OCI-LY1 (cell line): ENCODE results near the gene CLEC1A.

Experiments used
- H2AFZ ChIP-seq: fragments of 200-600 bp; sonication (generic), shearing (Covaris generic); 2 replicates; pipeline ENCODE4 v1.6.0; 2014; ENCODE audit warnings: antibody characterized with exemption, mild to moderate bottlenecking, low read length
- H3F3A ChIP-seq: fragments of 200-600 bp; sonication (generic), shearing (Covaris generic); 2 replicates; pipeline ENCODE4 v1.6.0; 2014; ENCODE audit warnings: mild to moderate bottlenecking, antibody characterized with exemption, low read length, moderate library complexity; ENCODE audit not compliant: insufficient read depth
- H3K27ac ChIP-seq: fragments of 200-600 bp; sonication (generic); 2 replicates; pipeline ENCODE4 v1.5.1; 2014; ENCODE audit warnings: low read length, mixed run types, mild to moderate bottlenecking, low read depth; ENCODE audit not compliant: poor library complexity, severe bottlenecking
- H3K27me3 ChIP-seq: fragments of 200-600 bp; sonication (generic); 2 replicates; pipeline ENCODE4 v1.6.0; 2014; ENCODE audit warnings: antibody characterized with exemption, mild to moderate bottlenecking, low read length, moderate library complexity; ENCODE audit not compliant: insufficient read depth
- H3K36me3 ChIP-seq: fragments of 200-600 bp; sonication (generic); 2 replicates; pipeline ENCODE4 v1.6.1; 2014; ENCODE audit warnings: mild to moderate bottlenecking, antibody characterized with exemption, low read length, moderate library complexity, mixed read lengths; ENCODE audit not compliant: insufficient read depth
- H3K4me1 ChIP-seq: fragments of 200-600 bp; sonication (generic); 2 replicates; pipeline ENCODE4 v1.5.1; 2014; ENCODE audit warnings: mild to moderate bottlenecking, low read length, moderate library complexity; ENCODE audit not compliant: insufficient read depth, severe bottlenecking
- H3K4me2 ChIP-seq: fragments of 200-600 bp; sonication (generic), shearing (Covaris generic); 2 replicates; pipeline ENCODE4 v1.6.1; 2014; ENCODE audit warnings: low read length
- H3K4me3 ChIP-seq: fragments of 200-600 bp; sonication (generic); 2 replicates; pipeline ENCODE4 v1.5.1; 2014; ENCODE audit warnings: low read length, low read depth, mild to moderate bottlenecking, mixed read lengths; ENCODE audit not compliant: poor library complexity, severe bottlenecking
- H3K79me2 ChIP-seq: fragments of 200-600 bp; shearing (Covaris generic); 2 replicates; pipeline ENCODE4 v1.6.1; 2016; ENCODE audit warnings: mixed run types, low read length, mixed read lengths; ENCODE audit not compliant: insufficient read depth
- H3K9ac ChIP-seq: fragments of 200-600 bp; sonication (generic), shearing (Covaris generic); 2 replicates; pipeline ENCODE4 v1.6.1; 2014; ENCODE audit warnings: mild to moderate bottlenecking, low read length, mixed read lengths
- H3K9me2 ChIP-seq: fragments of 200-600 bp; sonication (generic), shearing (Covaris generic); 2 replicates; pipeline ENCODE4 v1.6.1; 2014; ENCODE audit warnings: low read depth, mild to moderate bottlenecking, low read length, mixed read lengths
- H3K9me3 ChIP-seq: fragments of 200-600 bp; shearing (Covaris generic); 2 replicates; pipeline ENCODE4 v1.6.1; 2014; ENCODE audit warnings: low read length, mixed read lengths
- H4K20me1 ChIP-seq: fragments of 200-600 bp; sonication (generic), shearing (Covaris generic); 2 replicates; pipeline ENCODE4 v1.6.0; 2016; ENCODE audit warnings: mild to moderate bottlenecking, low read length; ENCODE audit not compliant: insufficient read depth
- CTCF ChIP-seq: fragments of 200-600 bp; sonication (generic), shearing (Covaris generic); IDR thresholded peaks from 2 replicates; pipeline ENCODE4 v1.5.1; 2017; ENCODE audit warnings: mild to moderate bottlenecking, antibody characterized with exemption, low read length, moderate library complexity, mixed read lengths
- EZH2 ChIP-seq: fragments of 200-600 bp; sonication (generic), shearing (Covaris generic); IDR thresholded peaks from 2 replicates; pipeline ENCODE4 v1.8.0; 2017; ENCODE audit warnings: borderline replicate concordance, mixed run types, mild to moderate bottlenecking, antibody characterized with exemption, low read length, moderate library complexity, mixed read lengths

The CLEC1A gene

GRCh38 chr12:10068644-10069043, 30.1 kb downstream of the CLEC1A start:
- no peak overlapping the region for H2AFZ ChIP-seq
- H3K27ac ChIP-seq = no peak overlapping the region
- no peak for TF ChIP-seq CTCF
- no peak for TF ChIP-seq EZH2
- no peaks in the 10 kb centered on the region for H3K9me3 ChIP-seq
- no peaks in the 10 kb centered on the region for H3K36me3 ChIP-seq
- H3K4me1 ChIP-seq = no peaks in the 10 kb centered on the region
- no peaks in the 10 kb centered on the region for H3F3A ChIP-seq
- H4K20me1 ChIP-seq = no peaks in the 10 kb centered on the region
- no peak overlapping the region for H3K4me2 ChIP-seq
- H3K79me2 ChIP-seq = no peaks in the 10 kb centered on the region
- no peaks in the 10 kb centered on the region for H3K9me2 ChIP-seq
- H3K4me3 ChIP-seq = no peak overlapping the region
- no peak overlapping the region for H3K9ac ChIP-seq
- H3K27me3 ChIP-seq = no peaks in the 10 kb centered on the region

- Histone ChIP-seq H3K27me3 (no peaks in the 10 kb centered on the region), H3K79me2 (no peaks in the 10 kb centered on the region), H3K9ac (no peak overlapping the region), H3K9me3 (no peaks in the 10 kb centered on the region), H2AFZ (no peak overlapping the region), H3K4me3 (no peak overlapping the region), H4K20me1 (no peaks in the 10 kb centered on the region), H3F3A (no peaks in the 10 kb centered on the region), H3K4me2 (no peak overlapping the region), H3K9me2 (no peaks in the 10 kb centered on the region), H3K36me3 (no peaks in the 10 kb centered on the region), H3K27ac (no peak overlapping the region), H3K4me1 (no peaks in the 10 kb centered on the region)
- no peak for TF ChIP-seq CTCF
- no peak for TF ChIP-seq EZH2
Observed at GRCh38 chr12:10067942-10068341, 30.8 kb downstream of the CLEC1A start.

GRCh38 chr12:10067264-10067663, 31.5 kb downstream of the CLEC1A start:
- no peak overlapping the region for H3K27ac ChIP-seq
- no peaks in the 10 kb centered on the region for H3K36me3 ChIP-seq
- no peaks in the 10 kb centered on the region for H3K9me2 ChIP-seq
- no peaks in the 10 kb centered on the region for H3F3A ChIP-seq
- H2AFZ ChIP-seq = no peak overlapping the region
- no peaks in the 10 kb centered on the region for H3K4me1 ChIP-seq
- no peak overlapping the region for H3K4me2 ChIP-seq
- no peak for TF ChIP-seq CTCF
- no peak for TF ChIP-seq EZH2
- no peak overlapping the region for H3K4me3 ChIP-seq
- no peaks in the 10 kb centered on the region for H4K20me1 ChIP-seq
- no peak overlapping the region for H3K9ac ChIP-seq
- H3K9me3 ChIP-seq = no peaks in the 10 kb centered on the region
- H3K27me3 ChIP-seq = no peaks in the 10 kb centered on the region
- H3K79me2 ChIP-seq = no peaks in the 10 kb centered on the region
